HEK293 (cell line): Measurements from ENCODE around the gene ARL2BP.

Experiments used
- AEBP2 ChIP-seq: fragments of 450-650 bp; formaldehyde crosslinking; IDR thresholded peaks from 2 replicates; pipeline ENCODE4 v1.5.1; 2016; ENCODE audit warnings: missing biosample characterization, missing genetic modification characterization, borderline replicate concordance
- BCL11B ChIP-seq: fragments of 450-650 bp; formaldehyde crosslinking; IDR thresholded peaks from 2 replicates; pipeline ENCODE4 v1.5.1; 2016; ENCODE audit warnings: low read depth, missing biosample characterization, missing genetic modification characterization
- ELK4 ChIP-seq: IDR thresholded peaks from 2 replicates; pipeline ENCODE4 v1.6.1; 2011; ENCODE audit warnings: mild to moderate bottlenecking, low read depth, low read length, borderline replicate concordance
- IKZF3 ChIP-seq: fragments of 450-650 bp; IDR thresholded peaks from 2 replicates; pipeline ENCODE4 v1.5.0; 2018; ENCODE audit warnings: missing biosample characterization, mild to moderate bottlenecking, missing genetic modification characterization, moderate library complexity
- MYNN ChIP-seq: fragments of 450-650 bp; formaldehyde crosslinking; IDR thresholded peaks from 2 replicates; pipeline ENCODE4 v1.5.1; 2016; ENCODE audit warnings: missing biosample characterization, missing genetic modification characterization, borderline replicate concordance
- RBAK ChIP-seq: fragments of 450-650 bp; formaldehyde crosslinking; IDR thresholded peaks from 2 replicates; pipeline ENCODE4 v1.5.1; 2016; ENCODE audit warnings: missing biosample characterization, missing genetic modification characterization
- REPIN1 ChIP-seq: fragments of 450-650 bp; formaldehyde crosslinking; IDR thresholded peaks from 2 replicates; pipeline ENCODE4 v1.5.1; 2017; ENCODE audit warnings: missing biosample characterization, missing genetic modification characterization, low read depth
- SALL2 ChIP-seq: fragments of 450-650 bp; formaldehyde crosslinking; IDR thresholded peaks from 2 replicates; pipeline ENCODE4 v1.5.0; 2017; ENCODE audit warnings: missing biosample characterization, mild to moderate bottlenecking, missing genetic modification characterization, borderline replicate concordance
- SCRT1 ChIP-seq: fragments of 450-650 bp; formaldehyde crosslinking; IDR thresholded peaks from 2 replicates; pipeline ENCODE4 v1.5.1; 2016; ENCODE audit warnings: missing biosample characterization, missing genetic modification characterization, borderline replicate concordance
- SETDB1 ChIP-seq: IDR thresholded peaks from one replicate; pipeline ENCODE4 v1.6.1; 2017; ENCODE audit warnings: mild to moderate bottlenecking, low read length, moderate library complexity, mixed read lengths; ENCODE audit not compliant: insufficient read length
- TSHZ1 ChIP-seq: fragments of 450-650 bp; formaldehyde crosslinking; IDR thresholded peaks from 2 replicates; pipeline ENCODE4 v1.5.1; 2016; ENCODE audit warnings: missing biosample characterization, missing genetic modification characterization, borderline replicate concordance
- ZBTB26 ChIP-seq: fragments of 450-650 bp; formaldehyde crosslinking; optimal IDR thresholded peaks from 2 replicates; pipeline ENCODE3; 2016; ENCODE audit warnings: missing biosample characterization, mild to moderate bottlenecking, missing genetic modification characterization
- ZFP41 ChIP-seq: fragments of 450-650 bp; formaldehyde crosslinking; IDR thresholded peaks from 2 replicates; pipeline ENCODE4 v1.5.1; 2016; ENCODE audit warnings: missing biosample characterization, missing genetic modification characterization, borderline replicate concordance
- ZNF175 ChIP-seq: fragments of 450-650 bp; formaldehyde crosslinking; IDR thresholded peaks from 2 replicates; pipeline ENCODE4 v1.5.1; 2016; ENCODE audit warnings: missing biosample characterization, missing genetic modification characterization
- ZNF18 ChIP-seq: fragments of 450-650 bp; formaldehyde crosslinking; IDR thresholded peaks from 2 replicates; pipeline ENCODE4 v1.5.1; 2016; ENCODE audit warnings: missing biosample characterization, missing genetic modification characterization
- ZNF184 ChIP-seq: fragments of 450-650 bp; IDR thresholded peaks from 2 replicates; pipeline ENCODE4 v1.5.1; 2018; ENCODE audit warnings: missing biosample characterization, mild to moderate bottlenecking, missing genetic modification characterization
- ZNF19 ChIP-seq: fragments of 450-650 bp; formaldehyde crosslinking; IDR thresholded peaks from 2 replicates; pipeline ENCODE4; 2016; ENCODE audit warnings: missing biosample characterization, missing genetic modification characterization, low read depth
- ZNF223 ChIP-seq: fragments of 450-650 bp; formaldehyde crosslinking; IDR thresholded peaks from 2 replicates; pipeline ENCODE4 v1.5.1; 2016; ENCODE audit warnings: missing biosample characterization, missing genetic modification characterization
- ZNF248 ChIP-seq: fragments of 450-650 bp; formaldehyde crosslinking; IDR thresholded peaks from 2 replicates; pipeline ENCODE4 v1.5.1; 2017; ENCODE audit warnings: missing biosample characterization, missing genetic modification characterization
- ZNF350 ChIP-seq: fragments of 450-650 bp; formaldehyde crosslinking; IDR thresholded peaks from 2 replicates; pipeline ENCODE4 v1.5.0; 2017; ENCODE audit warnings: missing biosample characterization, mild to moderate bottlenecking, missing genetic modification characterization
- ZNF354C ChIP-seq: fragments of 450-650 bp; formaldehyde crosslinking; IDR thresholded peaks from 2 replicates; pipeline ENCODE4 v1.5.1; 2016; ENCODE audit warnings: missing biosample characterization, missing genetic modification characterization, low read depth, borderline replicate concordance
- ZNF48 ChIP-seq: fragments of 450-650 bp; formaldehyde crosslinking; IDR thresholded peaks from 2 replicates; pipeline ENCODE4 v1.5.1; 2016; ENCODE audit warnings: missing biosample characterization, missing genetic modification characterization
- ZNF514 ChIP-seq: fragments of 450-650 bp; formaldehyde crosslinking; IDR thresholded peaks from 2 replicates; pipeline ENCODE4 v1.5.1; 2016; ENCODE audit warnings: missing biosample characterization, missing genetic modification characterization
- ZNF529 ChIP-seq: fragments of 450-650 bp; formaldehyde crosslinking; IDR thresholded peaks from 2 replicates; pipeline ENCODE4 v1.5.1; 2017; ENCODE audit warnings: missing genetic modification characterization, missing biosample characterization; ENCODE audit not compliant: insufficient replicate concordance
- ZNF548 ChIP-seq: fragments of 450-650 bp; formaldehyde crosslinking; IDR thresholded peaks from 2 replicates; pipeline ENCODE4 v1.5.1; 2016; ENCODE audit warnings: missing biosample characterization, missing genetic modification characterization
- ZNF571 ChIP-seq: fragments of 450-650 bp; formaldehyde crosslinking; IDR thresholded peaks from 2 replicates; pipeline ENCODE4 v1.5.0; 2017; ENCODE audit warnings: missing biosample characterization, missing genetic modification characterization
- ZNF747 ChIP-seq: fragments of 450-650 bp; formaldehyde crosslinking; IDR thresholded peaks from 2 replicates; pipeline ENCODE4 v1.5.1; 2016; ENCODE audit warnings: missing biosample characterization, missing genetic modification characterization
- ZNF776 ChIP-seq: fragments of 450-650 bp; formaldehyde crosslinking; IDR thresholded peaks from 2 replicates; pipeline ENCODE4 v1.5.0; 2017; ENCODE audit warnings: missing biosample characterization, missing genetic modification characterization, borderline replicate concordance
- ZNF830 ChIP-seq: fragments of 450-650 bp; IDR thresholded peaks from 2 replicates; pipeline ENCODE4 v1.5.0; 2018; ENCODE audit warnings: missing biosample characterization, missing genetic modification characterization, low read depth, mild to moderate bottlenecking, moderate library complexity
- ZSCAN18 ChIP-seq: fragments of 450-650 bp; formaldehyde crosslinking; IDR thresholded peaks from 2 replicates; pipeline ENCODE4 v1.5.1; 2016; ENCODE audit warnings: missing biosample characterization, missing genetic modification characterization

The ARL2BP gene

GRCh38 chr16:57244767-57245471, at the start of gene ARL2BP (continued):
- TF ChIP-seq ZNF248 (tag by site-specific recombination) (no peak), ZNF175 (tag by site-specific recombination) (no peak), RBAK (no peak), ZNF19 (no peak), ZNF48 (tag by site-specific recombination) (no peak), IKZF3 (tag by site-specific recombination) (no peak), BCL11B (tag by site-specific recombination) (no peak), REPIN1 (no peak), ZNF776 (tag by site-specific recombination) (no peak), ZNF184 (no peak), SALL2 (tag by site-specific recombination) (no peak), ZNF350 (tag by site-specific recombination) (no peak), AEBP2 (tag by site-specific recombination) (no peak), MYNN (tag by site-specific recombination) (no peak), ZBTB26 (tag by site-specific recombination) (peak; percentile 61), ZNF514 (no peak), ZNF223 (no peak), ZSCAN18 (tag by site-specific recombination) (no peak), ZNF548 (tag by site-specific recombination) (no peak), ZFP41 (tag by site-specific recombination) (no peak), SETDB1 (no peak), ZNF529 (tag by site-specific recombination) (no peak), ZNF747 (tag by site-specific recombination) (no peak), ZNF18 (tag by site-specific recombination) (no peak), ZNF571 (tag by site-specific recombination) (no peak), TSHZ1 (tag by site-specific recombination) (no peak), ZNF830 (tag by site-specific recombination) (no peak), SCRT1 (tag by site-specific recombination) (no peak), ZNF354C (tag by site-specific recombination) (no peak), ELK4 (no peak)
